IPS-15b (cell line): ENCODE data around the gene ALKBH1.
"Not testable (repeated sequence)": the region's sequence is repeated elsewhere in the genome, so short reads cannot be mapped to it uniquely, and the experiment has no call there.

Experiments
- H3K27me3 ChIP-seq: one replicate; pipeline ENCODE4 v1.6.1; 2013; ENCODE audit warnings: low read length; ENCODE audit not compliant: control insufficient read depth, insufficient read depth
- H3K36me3 ChIP-seq: one replicate; pipeline ENCODE4 v1.6.1; 2013; ENCODE audit warnings: low read length; ENCODE audit not compliant: control insufficient read depth, insufficient read depth
- H3K4me1 ChIP-seq: one replicate; pipeline ENCODE4 v1.6.1; 2013; ENCODE audit warnings: mild to moderate bottlenecking, low read length; ENCODE audit not compliant: control insufficient read depth, insufficient read depth
- H3K4me3 ChIP-seq: one replicate; pipeline ENCODE4 v1.5.1; 2013; ENCODE audit warnings: low read depth, low read length
- H3K9ac ChIP-seq: one replicate; pipeline ENCODE4 v1.6.1; 2013; ENCODE audit warnings: low read depth, mild to moderate bottlenecking, low read length
- H3K9me3 ChIP-seq: one replicate; pipeline ENCODE4 v1.6.1; 2013; ENCODE audit warnings: mild to moderate bottlenecking, low read length; ENCODE audit not compliant: control insufficient read depth, insufficient read depth

ALKBH1 gene

GRCh38 chr14:77663293-77663692 is 44.5 kb downstream of the ALKBH1 start:
- Histone ChIP-seq H3K4me1 (peaks cover 16% of the 10 kb centered on the region), H3K27me3 (no peaks in the 10 kb centered on the region), H3K4me3 (no peak overlapping the region), H3K36me3 (no peaks in the 10 kb centered on the region), H3K9me3 (no peaks in the 10 kb centered on the region), H3K9ac (no peak overlapping the region)

GRCh38 chr14:77661562-77661961 is 46.3 kb downstream of the ALKBH1 start:
- not testable (repeated sequence) for H3K36me3 ChIP-seq, H3K9me3 ChIP-seq, H3K9ac ChIP-seq, H3K27me3 ChIP-seq, H3K4me3 ChIP-seq
- peaks cover 13% of the 10 kb centered on the region for H3K4me1 ChIP-seq

- no peaks in the 10 kb centered on the region for H3K27me3 ChIP-seq
- H3K4me1 ChIP-seq = peaks cover 13% of the 10 kb centered on the region
- no peak overlapping the region for H3K4me3 ChIP-seq
- no peaks in the 10 kb centered on the region for H3K36me3 ChIP-seq
- no peaks in the 10 kb centered on the region for H3K9me3 ChIP-seq
- H3K9ac ChIP-seq = no peak overlapping the region
Measured at GRCh38 chr14:77660754-77661153, 47.1 kb downstream of the ALKBH1 start.

GRCh38 chr14:77659831-77660230 is 48.0 kb downstream of the ALKBH1 start:
- no peaks in the 10 kb centered on the region for H3K9me3 ChIP-seq
- H3K36me3 ChIP-seq = no peaks in the 10 kb centered on the region
- no peaks in the 10 kb centered on the region for H3K27me3 ChIP-seq
- H3K4me3 ChIP-seq = no peak overlapping the region
- H3K9ac ChIP-seq = no peak overlapping the region
- H3K4me1 ChIP-seq = peaks cover 18% of the 10 kb centered on the region

- H3K4me3 ChIP-seq = no peak overlapping the region
- no peaks in the 10 kb centered on the region for H3K27me3 ChIP-seq
- H3K4me1 ChIP-seq = peaks cover 10% of the 10 kb centered on the region
- H3K9ac ChIP-seq = no peak overlapping the region
- H3K36me3 ChIP-seq = no peaks in the 10 kb centered on the region
- H3K9me3 ChIP-seq = no peaks in the 10 kb centered on the region
Measured at GRCh38 chr14:77657280-77657679, 50.5 kb downstream of the ALKBH1 start.

GRCh38 chr14:77654001-77654441 is 53.8 kb downstream of the ALKBH1 start:
- no peaks in the 10 kb centered on the region for H3K36me3 ChIP-seq
- no peaks in the 10 kb centered on the region for H3K9me3 ChIP-seq
- H3K27me3 ChIP-seq = no peaks in the 10 kb centered on the region
- no peak overlapping the region for H3K9ac ChIP-seq
- no peak overlapping the region for H3K4me3 ChIP-seq
- H3K4me1 ChIP-seq = peaks cover 5% of the 10 kb centered on the region

- Histone ChIP-seq H3K36me3 (no peaks in the 10 kb centered on the region), H3K4me1 (no peaks in the 10 kb centered on the region), H3K9ac (no peak overlapping the region), H3K9me3 (no peaks in the 10 kb centered on the region), H3K27me3 (no peaks in the 10 kb centered on the region), H3K4me3 (no peak overlapping the region)
Measured at GRCh38 chr14:77649326-77649725, 58.5 kb downstream of the ALKBH1 start.

- Histone ChIP-seq H3K9me3 (no peaks in the 10 kb centered on the region), H3K27me3 (no peaks in the 10 kb centered on the region), H3K36me3 (no peaks in the 10 kb centered on the region), H3K4me1 (no peaks in the 10 kb centered on the region), H3K9ac (no peak overlapping the region), H3K4me3 (no peak overlapping the region)
Measured at GRCh38 chr14:77648520-77649200, 59.2 kb downstream of the ALKBH1 start.

- Histone ChIP-seq H3K4me1 (no peaks in the 10 kb centered on the region), H3K27me3 (no peaks in the 10 kb centered on the region), H3K36me3 (no peaks in the 10 kb centered on the region), H3K4me3 (no peak overlapping the region), H3K9me3 (no peaks in the 10 kb centered on the region), H3K9ac (no peak overlapping the region)
Measured at GRCh38 chr14:77647853-77648252, 60.0 kb downstream of the ALKBH1 start.

GRCh38 chr14:77646907-77647306 is 60.9 kb downstream of the ALKBH1 start:
- Histone ChIP-seq H3K36me3 (no peaks in the 10 kb centered on the region), H3K4me3 (no peak overlapping the region), H3K9me3 (no peaks in the 10 kb centered on the region), H3K27me3 (no peaks in the 10 kb centered on the region), H3K9ac (no peak overlapping the region), H3K4me1 (no peaks in the 10 kb centered on the region)

- no peak overlapping the region for H3K4me3 ChIP-seq
- H3K9me3 ChIP-seq = no peaks in the 10 kb centered on the region
- no peak overlapping the region for H3K9ac ChIP-seq
- no peaks in the 10 kb centered on the region for H3K4me1 ChIP-seq
- H3K36me3 ChIP-seq = no peaks in the 10 kb centered on the region
- H3K27me3 ChIP-seq = no peaks in the 10 kb centered on the region
Measured at GRCh38 chr14:77645520-77646230, 62.1 kb downstream of the ALKBH1 start.

GRCh38 chr14:77642407-77642806 is 65.4 kb downstream of the ALKBH1 start:
- no peak overlapping the region for H3K4me3 ChIP-seq
- no peak overlapping the region for H3K9ac ChIP-seq
- H3K9me3 ChIP-seq = peaks cover 4% of the 10 kb centered on the region
- no peaks in the 10 kb centered on the region for H3K36me3 ChIP-seq
- H3K27me3 ChIP-seq = no peaks in the 10 kb centered on the region
- H3K4me1 ChIP-seq = no peaks in the 10 kb centered on the region
